Neural crest cell (in vitro differentiated cells): ENCODE data around the gene HOXB9. TPM values are rescaled to one million over a fixed set of nuclear protein-coding genes. Genes with fewer than 3 reads are reported as not detected.

Experiments used
- microRNA-seq: library from miRNA; unstranded; fragments of <30 nt; microRNA quantifications from one replicate; pipeline ENCODE4, GENCODE V29; 2020
- total RNA-seq: library from RNA; stranded (reverse); gene quantifications from 2 replicates; pipeline ENCODE4 v1.2.1, GENCODE V29; 2021

HOXB9 gene
- total RNA-seq, 1 donor from 2014 or later = 89.8 TPM

Small RNA genes within 50 kb of the gene (microRNA-seq; reads per million reads assigned to microRNA genes)
- gene MIR196A1 = 45.0 reads per million, percentile 49 among the genes with 10 or more reads in this experiment

Other genes with a start within 250 kb of the HOXB9 start
- gene SKAP1, start 196.1 kb downstream of the HOXB9 start, total RNA-seq = 0.49 TPM in 1 of 2 replicates, not detected in the other
- gene HOXB1, start 95.3 kb downstream of the HOXB9 start, total RNA-seq = 2.7 and 3.6 TPM in 2 replicates
- 60.0 and 60.9 TPM in 2 replicates for gene HOXB2, start 81.2 kb downstream of the HOXB9 start, total RNA-seq
- gene HOXB4, start 48.0 kb downstream of the HOXB9 start, total RNA-seq = 4.4 and 5.0 TPM in 2 replicates
- 21.9 and 22.8 TPM in 2 replicates for gene HOXB3, start 36.1 kb downstream of the HOXB9 start, total RNA-seq
- gene HOXB5, start 32.6 kb downstream of the HOXB9 start, total RNA-seq = 2.3 and 2.6 TPM in 2 replicates
- gene HOXB6, start 21.4 kb downstream of the HOXB9 start, total RNA-seq = 9.6 and 11.5 TPM in 2 replicates
- 8.5 and 11.4 TPM in 2 replicates for gene HOXB7, start 15.3 kb downstream of the HOXB9 start, total RNA-seq
- 19.7 and 22.9 TPM in 2 replicates for gene HOXB8, start 11.1 kb downstream of the HOXB9 start, total RNA-seq
- gene PRAC1, start 96.2 kb upstream of the HOXB9 start, total RNA-seq = not detected in 2 replicates
- gene PRAC2, start 96.8 kb upstream of the HOXB9 start, total RNA-seq = not detected in 2 replicates
- not detected in 2 replicates for gene HOXB13, start 102.4 kb upstream of the HOXB9 start, total RNA-seq
- gene TTLL6, start 190.9 kb upstream of the HOXB9 start, total RNA-seq = 0.65 and 0.68 TPM in 2 replicates
- gene CALCOCO2, start 204.7 kb upstream of the HOXB9 start, total RNA-seq = 35.4 and 35.7 TPM in 2 replicates